Measurements from ENCODE around the gene ATP4B. TPM values are rescaled to one million over a fixed set of nuclear protein-coding genes. Genes with fewer than 3 reads are reported as not detected.
A peak's percentile ranks its signal among the peaks of the same experiment; 100 is the strongest.

ATP4B gene
- total and polyA plus RNA-seq, 12 donors = 0.01 TPM; not detected in 11

GRCh38 chr13:113617961-113618360, 40.0 kb downstream of the ATP4B start:
- H3K4me3 ChIP-seq = no peak overlapping the region
- peaks cover 0 to 17% (median 0%) of the 10 kb centered on the region in 9 donors for H3K4me1 ChIP-seq
- H3K27me3 ChIP-seq = no peaks in the 10 kb centered on the region
- no peak overlapping the region for H3K27ac ChIP-seq
- intact Hi-C loops (cut with DNase I) = no loop called here
- peaks cover 0 to 20% (median 0%) of the 10 kb centered on the region in 9 donors for H3K36me3 ChIP-seq
- H3K9me3 ChIP-seq = no peaks in the 10 kb centered on the region
- no peak for ATAC-seq
- TF ChIP-seq, protein P1, sequence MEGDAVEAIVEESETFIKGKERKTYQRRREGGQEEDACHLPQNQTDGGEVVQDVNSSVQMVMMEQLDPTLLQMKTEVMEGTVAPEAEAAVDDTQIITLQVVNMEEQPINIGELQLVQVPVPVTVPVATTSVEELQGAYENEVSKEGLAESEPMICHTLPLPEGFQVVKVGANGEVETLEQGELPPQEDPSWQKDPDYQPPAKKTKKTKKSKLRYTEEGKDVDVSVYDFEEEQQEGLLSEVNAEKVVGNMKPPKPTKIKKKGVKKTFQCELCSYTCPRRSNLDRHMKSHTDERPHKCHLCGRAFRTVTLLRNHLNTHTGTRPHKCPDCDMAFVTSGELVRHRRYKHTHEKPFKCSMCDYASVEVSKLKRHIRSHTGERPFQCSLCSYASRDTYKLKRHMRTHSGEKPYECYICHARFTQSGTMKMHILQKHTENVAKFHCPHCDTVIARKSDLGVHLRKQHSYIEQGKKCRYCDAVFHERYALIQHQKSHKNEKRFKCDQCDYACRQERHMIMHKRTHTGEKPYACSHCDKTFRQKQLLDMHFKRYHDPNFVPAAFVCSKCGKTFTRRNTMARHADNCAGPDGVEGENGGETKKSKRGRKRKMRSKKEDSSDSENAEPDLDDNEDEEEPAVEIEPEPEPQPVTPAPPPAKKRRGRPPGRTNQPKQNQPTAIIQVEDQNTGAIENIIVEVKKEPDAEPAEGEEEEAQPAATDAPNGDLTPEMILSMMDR (IDR thresholded peaks at IDR 0.05) = no peak
- DNase-seq = no peak
- WGBS, 2 donors = 94% methylated on average over 5 of the region's 5 CpGs

DNA sequence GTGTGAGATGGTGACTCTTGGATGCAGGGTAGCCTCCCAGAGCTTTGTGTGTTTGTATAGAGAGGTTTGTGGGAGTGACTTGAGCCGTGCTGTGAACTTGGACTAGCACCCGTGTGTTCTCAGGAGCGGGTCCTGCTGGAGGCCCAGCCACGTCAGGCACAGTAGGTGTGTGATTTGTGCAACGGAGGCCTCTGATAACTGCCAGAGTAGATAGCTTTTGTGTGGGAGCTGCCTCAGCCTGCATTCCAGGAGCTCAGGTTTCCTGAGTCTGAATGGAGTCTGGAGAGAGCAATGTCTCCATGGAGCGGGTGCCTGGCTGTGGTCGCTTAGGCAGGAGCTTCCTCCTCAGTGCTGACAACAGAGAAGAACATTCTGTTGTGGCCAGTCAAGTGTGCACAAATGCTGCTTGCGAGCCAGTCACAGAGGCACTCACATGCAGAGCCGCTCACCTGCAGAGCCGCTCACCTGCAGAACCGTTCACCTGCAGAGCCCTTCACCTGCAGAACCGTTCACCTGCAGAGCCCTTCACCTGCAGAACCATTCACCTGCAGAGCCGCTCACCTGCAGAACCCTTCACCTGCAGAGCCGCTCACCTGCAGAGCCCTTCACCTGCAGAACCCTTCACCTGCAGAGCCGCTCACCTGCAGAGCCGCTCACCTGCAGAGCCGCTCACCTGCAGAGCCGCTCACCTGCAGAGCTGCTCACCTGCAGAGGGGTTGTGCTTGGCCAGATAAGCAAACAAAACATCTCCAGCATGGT, 40.8 kb downstream of the ATP4B start:
- no peaks in the 10 kb centered on the region for H3K27me3 ChIP-seq
- ATAC-seq (peak in 1 of 8 donors; percentile 32), DNase-seq (no peak)
- H3K36me3 ChIP-seq = peaks cover 0 to 23% (median 0%) of the 10 kb centered on the region in 9 donors
- TF ChIP-seq, protein P1 (IDR thresholded peaks at IDR 0.05) = no peak
- no peaks in the 10 kb centered on the region for H3K9me3 ChIP-seq
- intact Hi-C loops (cut with DNase I) = no loop called here
- H3K27ac ChIP-seq = peak overlapping the region in 1 of 10 donors; percentile 79
- WGBS, 2 donors = 67 to 78% methylated on average over 18 of the region's 18 CpGs
- peaks cover 0 to 17% (median 0%) of the 10 kb centered on the region in 9 donors for H3K4me1 ChIP-seq
- H3K4me3 ChIP-seq = peak overlapping the region in 1 of 10 donors; percentile 3

DNA sequence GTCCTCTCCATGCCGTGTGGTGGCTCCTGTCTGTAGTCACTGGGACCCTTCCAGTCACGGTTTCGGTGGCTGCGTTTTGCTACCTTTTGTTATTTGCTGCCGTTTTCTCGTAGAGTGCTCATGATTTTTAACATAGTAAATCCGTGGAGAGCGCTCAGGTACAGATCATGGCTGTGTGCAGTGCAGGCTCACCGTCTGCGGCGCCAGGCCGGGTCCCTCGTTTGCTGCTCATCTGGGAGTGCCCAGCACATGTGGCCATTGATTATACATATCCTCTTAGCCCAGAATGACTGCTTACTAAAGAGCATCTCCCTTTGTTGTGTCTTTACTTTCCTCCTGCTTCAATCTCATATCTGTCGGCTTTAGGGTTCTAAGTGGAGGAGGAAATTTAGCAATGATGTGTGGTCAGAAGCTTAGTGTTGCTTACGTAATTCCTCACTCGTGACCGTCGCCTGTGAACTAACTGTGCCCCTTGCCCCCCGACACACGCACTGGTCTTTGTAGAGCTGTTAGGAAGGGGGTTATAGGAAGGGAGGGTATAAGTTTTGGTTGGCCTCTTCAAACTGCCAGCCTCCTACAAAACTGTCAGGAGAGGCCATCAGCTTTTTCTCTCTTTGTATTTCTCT, 41.6 kb downstream of the ATP4B start:
- Histone ChIP-seq H3K27me3 (no peaks in the 10 kb centered on the region), H3K4me3 (peak overlapping the region in 1 of 10 donors; percentile 3), H3K4me1 (peaks cover 0 to 17% (median 0%) of the 10 kb centered on the region in 9 donors), H3K36me3 (peaks cover 0 to 31% (median 0%) of the 10 kb centered on the region in 9 donors), H3K9me3 (no peaks in the 10 kb centered on the region), H3K27ac (peak overlapping the region in 1 of 10 donors; percentile 79)
- intact Hi-C loops (cut with DNase I) = no loop called here
- TF ChIP-seq, protein P1 (IDR thresholded peaks at IDR 0.05) = no peak
- no peak for DNase-seq
- ATAC-seq = peak in 1 of 8 donors; percentile 50
- WGBS, 2 donors = 87 to 95% methylated on average over 20 of the region's 20 CpGs

DNA sequence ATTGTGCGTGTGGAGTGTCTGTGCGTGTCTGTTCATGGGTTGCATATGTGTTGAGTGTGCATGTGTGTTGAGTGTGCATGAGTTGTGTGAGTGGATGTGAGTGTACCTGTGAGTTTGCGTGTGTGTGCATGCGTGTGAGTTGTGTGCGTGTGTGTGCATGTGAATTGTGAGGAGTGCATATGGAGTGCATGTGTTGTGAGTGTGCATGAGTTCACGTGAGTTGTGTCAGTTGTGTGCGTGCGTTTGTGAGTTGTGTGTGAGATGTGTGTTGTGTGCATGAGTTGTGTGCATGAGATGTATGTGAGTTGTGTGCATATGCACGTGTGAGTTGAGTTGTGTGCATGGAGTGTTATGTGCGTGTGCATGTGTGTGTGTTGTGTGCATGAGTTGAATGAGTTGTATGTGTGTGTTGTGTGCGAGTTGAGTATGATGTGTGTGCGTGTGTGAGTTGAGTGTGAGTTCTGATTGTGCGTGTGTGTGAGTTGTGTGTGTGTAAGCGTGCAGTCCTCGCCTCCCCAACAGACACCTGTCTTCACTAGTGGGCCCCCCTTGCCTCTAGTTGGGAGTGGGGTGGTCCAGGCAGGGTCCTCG, 44.1 kb downstream of the ATP4B start:
- DNase-seq (no peak), ATAC-seq (no peak)
- 97% methylated on average over 16 of the region's 16 CpGs for WGBS, 2 donors
- no peak overlapping the region for H3K4me3 ChIP-seq
- peaks cover 0 to 17% (median 0%) of the 10 kb centered on the region in 9 donors for H3K4me1 ChIP-seq
- no peaks in the 10 kb centered on the region for H3K27me3 ChIP-seq
- intact Hi-C loops (cut with DNase I) = no loop called here
- H3K9me3 ChIP-seq = no peaks in the 10 kb centered on the region
- TF ChIP-seq, protein P1 (IDR thresholded peaks at IDR 0.05) = no peak
- no peak overlapping the region for H3K27ac ChIP-seq
- H3K36me3 ChIP-seq = peaks cover 0 to 40% (median 0%) of the 10 kb centered on the region in 9 donors

Data from heart right ventricle (tissue), 16 donors.